ENCODE results near the gene HOXC10.
A peak's percentile ranks its signal among the peaks of the same experiment; 100 is the strongest.

HOXC10 gene

DNA sequence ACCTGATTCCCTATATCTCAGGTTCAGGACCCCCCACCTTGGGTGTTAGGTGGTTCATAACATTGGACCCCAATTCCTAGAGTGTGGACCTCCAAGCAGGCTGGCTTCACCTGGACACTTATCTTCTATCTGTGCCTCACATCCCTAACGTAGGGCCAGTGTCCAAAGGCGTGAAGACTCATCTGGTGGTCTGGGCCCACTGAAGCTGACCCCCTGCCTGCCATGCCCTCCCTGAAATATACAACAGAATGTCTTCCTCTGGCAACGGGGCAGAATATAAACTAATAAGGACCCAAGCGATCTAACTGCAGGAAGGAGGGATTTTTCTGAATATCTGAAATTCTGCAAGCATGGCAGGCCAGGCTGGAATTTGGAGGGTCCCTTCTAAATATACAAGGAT, 40.7 kb upstream of the HOXC10 start:
- in situ Hi-C loops (cut with HindIII; ENCODE audit: low pct_ligation_motif_present, low sequenced_read_pairs), result no loop called here
- Histone ChIP-seq H3K36me3 (replicated peaks) (no peaks in the 10 kb centered on the region), H3K4me3 (ENCODE audit: low read depth, low read length) (no peak overlapping the region), H3K27ac (no peak overlapping the region), H3K27me3 (replicated peaks) (peaks cover 90% of the 10 kb centered on the region)
- TF ChIP-seq, protein P1, sequence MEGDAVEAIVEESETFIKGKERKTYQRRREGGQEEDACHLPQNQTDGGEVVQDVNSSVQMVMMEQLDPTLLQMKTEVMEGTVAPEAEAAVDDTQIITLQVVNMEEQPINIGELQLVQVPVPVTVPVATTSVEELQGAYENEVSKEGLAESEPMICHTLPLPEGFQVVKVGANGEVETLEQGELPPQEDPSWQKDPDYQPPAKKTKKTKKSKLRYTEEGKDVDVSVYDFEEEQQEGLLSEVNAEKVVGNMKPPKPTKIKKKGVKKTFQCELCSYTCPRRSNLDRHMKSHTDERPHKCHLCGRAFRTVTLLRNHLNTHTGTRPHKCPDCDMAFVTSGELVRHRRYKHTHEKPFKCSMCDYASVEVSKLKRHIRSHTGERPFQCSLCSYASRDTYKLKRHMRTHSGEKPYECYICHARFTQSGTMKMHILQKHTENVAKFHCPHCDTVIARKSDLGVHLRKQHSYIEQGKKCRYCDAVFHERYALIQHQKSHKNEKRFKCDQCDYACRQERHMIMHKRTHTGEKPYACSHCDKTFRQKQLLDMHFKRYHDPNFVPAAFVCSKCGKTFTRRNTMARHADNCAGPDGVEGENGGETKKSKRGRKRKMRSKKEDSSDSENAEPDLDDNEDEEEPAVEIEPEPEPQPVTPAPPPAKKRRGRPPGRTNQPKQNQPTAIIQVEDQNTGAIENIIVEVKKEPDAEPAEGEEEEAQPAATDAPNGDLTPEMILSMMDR (IDR thresholded peaks at IDR 0.05; ENCODE audit: low read depth, low read length, missing control alignments), result no peak
- DNase-seq, result no peak

DNA sequence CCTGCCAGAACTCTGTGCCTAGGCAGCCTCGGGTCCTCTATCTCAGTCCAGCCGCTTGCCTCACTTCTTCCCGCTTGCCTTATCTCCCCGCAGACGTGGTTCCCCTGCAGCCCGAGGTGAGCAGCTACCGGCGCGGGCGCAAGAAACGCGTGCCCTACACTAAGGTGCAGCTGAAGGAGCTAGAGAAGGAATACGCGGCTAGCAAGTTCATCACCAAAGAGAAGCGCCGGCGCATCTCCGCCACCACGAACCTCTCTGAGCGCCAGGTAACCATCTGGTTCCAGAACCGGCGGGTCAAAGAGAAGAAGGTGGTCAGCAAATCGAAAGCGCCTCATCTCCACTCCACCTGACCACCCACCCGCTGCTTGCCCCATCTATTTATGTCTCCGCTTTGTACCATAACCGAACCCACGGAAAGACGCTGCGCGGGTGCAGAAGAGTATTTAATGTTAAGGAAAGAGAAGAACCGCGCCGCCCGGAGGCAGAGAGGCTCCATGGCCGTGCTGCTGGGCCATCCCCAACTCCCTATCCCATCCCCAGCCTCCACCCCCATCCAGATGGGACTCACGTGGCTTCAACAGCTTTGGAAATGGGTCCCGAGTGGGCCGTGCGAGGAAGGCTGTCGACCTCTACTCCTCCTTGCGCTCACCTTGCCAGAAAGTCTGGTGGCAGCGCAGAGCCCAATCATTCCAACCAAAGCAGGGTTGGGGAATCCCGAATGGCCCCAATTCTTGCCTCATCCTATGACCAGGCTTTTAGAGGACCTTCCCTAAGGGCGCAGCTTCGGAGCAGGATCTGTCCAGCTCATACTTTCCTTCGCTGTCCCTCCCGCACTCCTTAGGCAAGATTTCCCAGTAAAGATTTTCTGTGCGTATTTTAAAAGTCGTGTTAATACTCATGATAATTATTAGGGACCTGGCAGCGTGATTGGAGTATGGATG, 39.8 kb upstream of the HOXC10 start:
- no peak for DNase-seq
- Histone ChIP-seq H3K27ac (no peak overlapping the region), H3K36me3 (replicated peaks) (no peaks in the 10 kb centered on the region), H3K4me3 (ENCODE audit: low read depth, low read length) (no peak overlapping the region), H3K27me3 (replicated peaks) (peaks cover 90% of the 10 kb centered on the region)
- TF ChIP-seq, protein P1 (IDR thresholded peaks at IDR 0.05; ENCODE audit: low read depth, low read length, missing control alignments), result no peak
- in situ Hi-C loops (cut with HindIII; ENCODE audit: low pct_ligation_motif_present, low sequenced_read_pairs), result no loop called here

DNA sequence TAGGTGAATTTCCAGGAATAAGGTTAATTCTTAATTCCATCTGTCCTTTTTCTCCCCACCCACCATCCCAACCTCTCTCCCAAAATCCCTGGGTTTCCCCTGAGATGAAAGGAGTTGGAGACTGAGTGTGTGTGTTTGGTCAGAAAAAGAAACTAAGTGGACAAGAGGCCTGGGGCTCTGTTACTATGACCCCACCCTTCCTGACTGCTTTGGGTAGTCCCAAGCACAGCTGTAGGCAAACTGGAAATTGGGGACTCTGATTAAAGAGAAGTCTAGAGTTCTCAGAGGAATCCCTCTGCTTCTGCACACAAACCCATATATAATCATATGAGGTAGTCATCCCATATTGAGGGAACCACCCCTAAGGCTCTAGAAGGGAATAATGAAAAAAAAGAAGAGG, 37.2 kb upstream of the HOXC10 start:
- no peak overlapping the region for H3K4me3 ChIP-seq (ENCODE audit: low read depth, low read length)
- H3K27me3 ChIP-seq (replicated peaks), result peaks cover 95% of the 10 kb centered on the region
- in situ Hi-C loops (cut with HindIII; ENCODE audit: low pct_ligation_motif_present, low sequenced_read_pairs), result no loop called here
- H3K27ac ChIP-seq, result no peak overlapping the region
- no peaks in the 10 kb centered on the region for H3K36me3 ChIP-seq (replicated peaks)
- DNase-seq, result no peak
- TF ChIP-seq, protein P1 (IDR thresholded peaks at IDR 0.05; ENCODE audit: low read depth, low read length, missing control alignments), result no peak

DNA sequence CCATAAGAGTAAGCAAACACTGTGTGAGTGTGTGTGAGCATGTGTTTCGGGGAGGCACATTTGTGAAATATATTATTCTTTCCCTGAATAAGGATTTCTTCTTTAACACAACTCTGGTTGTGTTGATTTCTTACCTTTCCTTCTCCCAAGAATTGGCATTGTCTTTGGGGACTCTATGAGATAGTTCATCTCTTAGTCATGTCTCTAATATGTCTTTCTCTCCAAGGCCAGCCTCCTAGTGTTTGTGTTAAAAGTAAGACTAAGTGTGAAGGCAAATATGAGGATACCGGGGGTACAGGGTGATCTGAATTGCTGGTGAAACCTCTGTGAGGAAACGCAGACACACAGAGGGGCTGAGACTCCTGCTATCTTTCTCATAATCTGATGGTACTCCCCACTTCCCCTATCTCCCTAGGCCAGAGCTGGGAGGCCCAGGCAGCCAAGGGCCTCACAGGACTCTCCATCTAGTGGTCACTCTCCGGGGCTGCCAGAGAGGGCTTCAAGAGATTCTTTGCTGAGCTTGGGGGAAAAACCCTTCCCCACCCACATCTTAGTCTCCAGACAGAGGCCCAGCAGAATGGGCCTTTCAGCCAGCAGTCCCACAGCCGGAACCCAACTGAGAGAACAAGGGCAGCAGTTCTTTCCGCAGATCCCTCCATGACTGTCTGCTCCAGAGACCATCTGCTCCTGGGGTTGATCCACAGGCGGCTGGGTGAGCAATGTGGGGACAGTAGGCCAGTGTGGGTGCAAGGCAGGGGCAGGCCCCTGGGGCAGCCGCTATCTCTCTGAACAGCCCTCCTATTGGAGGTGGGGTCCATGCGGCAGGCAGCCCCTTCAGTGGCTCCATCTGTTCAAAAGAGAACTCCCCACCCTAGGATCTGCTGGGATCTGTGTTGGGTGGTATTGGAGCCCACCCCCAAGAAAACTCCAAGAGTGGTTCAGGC, 36.0 kb upstream of the HOXC10 start:
- TF ChIP-seq, protein P1 (IDR thresholded peaks at IDR 0.05; ENCODE audit: low read depth, low read length, missing control alignments), result peak; percentile 8
- DNase-seq, result no peak
- Histone ChIP-seq H3K36me3 (replicated peaks) (no peaks in the 10 kb centered on the region), H3K27ac (no peak overlapping the region), H3K4me3 (ENCODE audit: low read depth, low read length) (no peak overlapping the region), H3K27me3 (replicated peaks) (peaks cover 94% of the 10 kb centered on the region)
- in situ Hi-C loops (cut with HindIII; ENCODE audit: low pct_ligation_motif_present, low sequenced_read_pairs), result no loop called here

DNA sequence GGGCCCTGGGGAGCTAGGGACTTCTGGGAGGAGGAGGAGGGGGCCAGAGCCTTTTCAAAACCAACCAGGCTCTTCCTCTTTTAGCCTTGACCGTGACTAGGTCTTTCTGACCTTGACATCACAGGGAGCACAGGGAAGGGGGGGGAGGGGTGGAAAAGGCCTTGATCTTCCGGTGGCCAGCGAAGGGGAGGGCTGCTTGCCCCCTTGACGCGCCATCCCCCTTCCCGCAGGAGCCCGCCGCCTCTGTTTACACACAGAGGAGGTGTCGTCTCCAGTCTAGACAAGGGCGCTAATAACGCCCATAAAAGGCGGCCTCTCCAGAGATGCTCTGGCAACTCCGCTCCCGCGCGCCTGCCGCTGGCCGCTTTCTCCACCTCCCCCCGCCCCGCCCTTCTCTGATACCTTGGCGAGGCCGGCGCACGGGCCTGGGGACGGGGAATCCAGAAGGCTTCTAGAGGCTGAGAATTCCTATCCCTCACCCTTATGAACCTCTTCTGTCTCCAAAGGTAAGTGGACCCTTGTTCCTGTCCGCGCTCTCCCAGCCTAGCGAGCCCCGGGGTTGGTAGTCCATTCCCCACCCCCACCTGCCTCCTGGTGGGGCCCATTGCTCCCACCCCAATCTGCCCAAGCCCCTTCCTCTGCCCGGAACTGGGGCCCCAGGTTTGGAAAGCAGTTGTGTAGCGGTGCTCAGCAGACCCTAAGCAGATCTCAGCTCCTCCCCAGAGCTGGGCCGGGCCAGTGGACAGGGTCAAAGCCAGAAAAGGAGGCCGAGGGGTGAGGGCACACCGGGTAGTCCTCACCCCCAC, 35.1 kb upstream of the HOXC10 start:
- DNase-seq, result no peak
- no peak overlapping the region for H3K27ac ChIP-seq
- TF ChIP-seq, protein P1 (IDR thresholded peaks at IDR 0.05; ENCODE audit: low read depth, low read length, missing control alignments), result no peak
- H3K27me3 ChIP-seq (replicated peaks), result peaks cover 94% of the 10 kb centered on the region
- in situ Hi-C loops (cut with HindIII; ENCODE audit: low pct_ligation_motif_present, low sequenced_read_pairs), result no loop called here
- H3K36me3 ChIP-seq (replicated peaks), result no peaks in the 10 kb centered on the region
- H3K4me3 ChIP-seq (ENCODE audit: low read depth, low read length), result no peak overlapping the region
